OCI-LY7 (cell line): ENCODE measurements around the gene TMEM119. TPM values are rescaled to one million over a fixed set of nuclear protein-coding genes. Genes with fewer than 3 reads are reported as not detected.

Experiments used
- BruUV-seq: library from RNA; stranded (reverse); fragments of 400-500 nt; replicated peaks from 2 replicates; lab custom pipeline; 2021; lab: Mats Ljungman, UMichigan
- CTCF ChIA-PET: fragments of 300-600 bp; sonication (Branson Sonifier 250); formaldehyde crosslinking; loops from one replicate; lab custom pipeline; 2022; ENCODE audit warnings: antibody characterized with exemption; ENCODE audit not compliant: unreplicated experiment; lab: Charles Lee
- POLR2A ChIA-PET: fragments of 300-600 bp; sonication (Branson Sonifier 250); formaldehyde crosslinking; loops from one replicate; lab custom pipeline; 2022; ENCODE audit warnings: antibody characterized with exemption; lab: Charles Lee
- DNase-seq: peaks from one replicate; pipeline ENCODE4 v3.0.0-alpha.2; 2015; ENCODE audit warnings: low spot score
- H2AFZ ChIP-seq: fragments of 200-600 bp; sonication (generic), shearing (Covaris generic); 2 replicates; pipeline ENCODE4 v1.6.1; 2014; ENCODE audit warnings: mild to moderate bottlenecking, antibody characterized with exemption, low read length, moderate library complexity
- H3K27ac ChIP-seq: fragments of 200-600 bp; sonication (generic); 2 replicates; pipeline ENCODE4 v1.5.1; 2014; ENCODE audit warnings: mixed run types, low read depth, mild to moderate bottlenecking, moderate library complexity, low read length, inconsistent platforms; ENCODE audit not compliant: poor library complexity, severe bottlenecking
- H3K36me3 ChIP-seq: fragments of 200-600 bp; sonication (generic); 2 replicates; pipeline ENCODE4 v1.6.1; 2014; ENCODE audit warnings: mild to moderate bottlenecking, antibody characterized with exemption, low read length, moderate library complexity, mixed read lengths; ENCODE audit not compliant: insufficient read depth
- H3K4me1 ChIP-seq: fragments of 200-600 bp; sonication (generic); 2 replicates; pipeline ENCODE4 v1.5.1; 2014; ENCODE audit warnings: mild to moderate bottlenecking, low read length; ENCODE audit not compliant: insufficient read depth, poor library complexity, severe bottlenecking
- H3K4me2 ChIP-seq: fragments of 200-600 bp; sonication (generic); 2 replicates; pipeline ENCODE4 v1.6.1; 2014; ENCODE audit warnings: mild to moderate bottlenecking, low read length
- H3K4me3 ChIP-seq: fragments of 200-600 bp; sonication (generic); 2 replicates; pipeline ENCODE4 v1.5.1; 2014; ENCODE audit warnings: mild to moderate bottlenecking, low read depth, low read length; ENCODE audit not compliant: poor library complexity, severe bottlenecking
- H3K79me2 ChIP-seq: fragments of 200-600 bp; sonication (generic); 2 replicates; pipeline ENCODE4 v1.6.1; 2016; ENCODE audit warnings: low read depth, mild to moderate bottlenecking, low read length, moderate library complexity, mixed read lengths; ENCODE audit not compliant: insufficient read depth
- H3K9me2 ChIP-seq: fragments of 200-600 bp; sonication (generic); 2 replicates; pipeline ENCODE4 v1.6.1; 2016; ENCODE audit warnings: mild to moderate bottlenecking, low read length, mixed read lengths; ENCODE audit not compliant: insufficient read depth
- H3K9me3 ChIP-seq: fragments of 200-600 bp; sonication (generic); 2 replicates; pipeline ENCODE4 v1.6.1; 2014; ENCODE audit warnings: mild to moderate bottlenecking, mixed run types, low read length, mixed read lengths
- H4K20me1 ChIP-seq: fragments of 200-600 bp; sonication (generic); 2 replicates; pipeline ENCODE4 v1.6.1; 2014; ENCODE audit warnings: mild to moderate bottlenecking, antibody characterized with exemption, low read length, moderate library complexity, mixed read lengths; ENCODE audit not compliant: insufficient read depth
- CTCF ChIP-seq: fragments of 200-600 bp; sonication (generic); conservative IDR thresholded peaks from 2 replicates; pipeline ENCODE4 v1.5.1; 2014; ENCODE audit warnings: mild to moderate bottlenecking, antibody characterized with exemption, low read length, moderate library complexity, mixed read lengths
- EZH2phosphoT487 ChIP-seq: fragments of 200-600 bp; sonication (generic); IDR thresholded peaks from 2 replicates; pipeline ENCODE4 v1.6.1; 2018; ENCODE audit warnings: low read depth, borderline replicate concordance, mild to moderate bottlenecking, mixed run types, antibody characterized with exemption, low read length, moderate library complexity, mixed read lengths
- intact Hi-C: fragments of 100-400 bp; cut with micrococcal nuclease; formaldehyde crosslinking; loops from one replicate; pipeline ENCODE4 v1.10.0; 2022; ENCODE audit not compliant: unreplicated experiment
- total RNA-seq, 2 experiments: library from RNA; depleted of rRNA in 1 of 2; stranded (reverse); fragments of >200 nt in 1 of 2; shearing (Covaris generic) in 1 of 2; gene quantifications; 2 replicates each; pipeline ENCODE4 v1.2.3, GENCODE V29; 2014 to 2022

The TMEM119 gene
- total RNA-seq, 2 experiments from 2014 or later, result not detected

GRCh38 chr12:108616359-108616758 lies 18.5 kb upstream of the TMEM119 start:
- H3K36me3 ChIP-seq, result 0 out of 2 replicates have a peak, but pooled peaks cover 4% of the 10 kb centered on the region
- CTCF ChIA-PET, result interaction anchor here (2.0 to 3.0 kb wide), 3 partner anchors 18 to 46 kb away, joined by 5 to 18 read pairs (median 13); partner anchors contain the start of gene SELPLG
- no peaks in the 10 kb centered on the region for H4K20me1 ChIP-seq
- H3K4me2 ChIP-seq, result peak overlapping the region; percentile 40
- no peak overlapping the region for H2AFZ ChIP-seq
- H3K9me3 ChIP-seq, result peaks cover 12% of the 10 kb centered on the region
- H3K9me2 ChIP-seq, result no peaks in the 10 kb centered on the region
- H3K27ac ChIP-seq, result peak overlapping the region; percentile 61
- POLR2A ChIA-PET, result interaction anchor here (1.2 to 7.5 kb wide), 6 partner anchors 18 to 185 kb away, joined by 5 to 85 read pairs (median 22); partner anchors contain the start of gene SELPLG
- no peaks in the 10 kb centered on the region for H3K79me2 ChIP-seq
- no TSS peak for BruUV-seq
- H3K4me3 ChIP-seq, result no peak overlapping the region
- TF ChIP-seq EZH2phosphoT487, result no peak
- no peak for TF ChIP-seq CTCF
- no peak for DNase-seq
- intact Hi-C loops, result loop anchor here (5.0 kb wide), 1 partner anchor 99 kb away; the partner anchor contains the start of gene FICD
- H3K4me1 ChIP-seq, result peaks cover 30% of the 10 kb centered on the region

- peaks cover 12% of the 10 kb centered on the region for H3K9me3 ChIP-seq
- no peak overlapping the region for H3K4me3 ChIP-seq
- H3K4me1 ChIP-seq, result peaks cover 30% of the 10 kb centered on the region
- H2AFZ ChIP-seq, result no peak overlapping the region
- no TSS peak for BruUV-seq
- H3K4me2 ChIP-seq, result no peak overlapping the region
- H3K79me2 ChIP-seq, result no peaks in the 10 kb centered on the region
- H3K27ac ChIP-seq, result no peak overlapping the region
- TF ChIP-seq CTCF (no peak), EZH2phosphoT487 (no peak)
- no peaks in the 10 kb centered on the region for H3K9me2 ChIP-seq
- CTCF ChIA-PET, result interaction anchor here (0.8 to 3.0 kb wide), 3 partner anchors 19 to 45 kb away, joined by 3 to 18 read pairs (median 5); partner anchors contain the start of gene SELPLG
- POLR2A ChIA-PET, result interaction anchor here (0.7 to 7.5 kb wide), 6 partner anchors 12 to 48 kb away, joined by 3 to 85 read pairs (median 22); partner anchors contain the start of gene SELPLG
- no peak for DNase-seq
- H4K20me1 ChIP-seq, result no peaks in the 10 kb centered on the region
- 0 out of 2 replicates have a peak, but pooled peaks cover 4% of the 10 kb centered on the region for H3K36me3 ChIP-seq
- intact Hi-C loops, result loop anchor here (5.0 kb wide), 1 partner anchor 99 kb away; the partner anchor contains the start of gene FICD
Observed at GRCh38 chr12:108615918-108616317, 18.0 kb upstream of the TMEM119 start.

- Histone ChIP-seq H4K20me1 (no peaks in the 10 kb centered on the region), H3K27ac (no peak overlapping the region), H3K4me1 (peaks cover 30% of the 10 kb centered on the region), H3K36me3 (no peaks in the 10 kb centered on the region), H3K4me2 (no peak overlapping the region), H3K79me2 (no peaks in the 10 kb centered on the region), H2AFZ (no peak overlapping the region), H3K9me2 (no peaks in the 10 kb centered on the region), H3K4me3 (no peak overlapping the region), H3K9me3 (peaks cover 12% of the 10 kb centered on the region)
- intact Hi-C loops, result loop anchor here (5.0 kb wide), 1 partner anchor 97 kb away; the partner anchor contains the start of gene FICD
- POLR2A ChIA-PET, result interaction anchor here (0.6 to 1.8 kb wide), 3 partner anchors 18 to 42 kb away, joined by 3 to 7 read pairs (median 4); no protein-coding TSS in a partner anchor
- BruUV-seq, result no TSS peak
- CTCF ChIA-PET, result no interaction called here
- no peak for DNase-seq
- TF ChIP-seq EZH2phosphoT487 (no peak), CTCF (no peak)
Observed at GRCh38 chr12:108614639-108615038, 16.8 kb upstream of the TMEM119 start.
